Retinal pigment epithelial cell (primary cell): Measurements from ENCODE around the gene GALNS.
"Not testable (repeated sequence)": the region's sequence is repeated elsewhere in the genome, so short reads cannot be mapped to it uniquely, and the experiment has no call there.

Source experiments
- DNase-seq: peaks from one replicate; pipeline ENCODE4 v3.0.0-alpha.2; 2010; ENCODE audit warnings: low read depth
- H3K4me3 ChIP-seq: 2 replicates; pipeline ENCODE4 v1.5.1; 2011; ENCODE audit warnings: mild to moderate bottlenecking, low read length, control low read depth, moderate library complexity
- CTCF ChIP-seq: conservative IDR thresholded peaks from 2 replicates; pipeline ENCODE4 v1.5.1; 2011; ENCODE audit warnings: low read depth, low read length, control low read depth, inconsistent platforms

The GALNS gene

GRCh38 chr16:88894681-88895300 lies 38.0 kb upstream of the GALNS start:
- DNase-seq: no peak
- no peak for TF ChIP-seq CTCF
- H3K4me3 ChIP-seq: no peak overlapping the region

- DNase-seq, H3K4me3 ChIP-seq: not testable (repeated sequence)
These were observed 37.5 kb upstream of the GALNS start for GRCh38 chr16:88894266-88894665.

- H3K4me3 ChIP-seq: no peak overlapping the region
- no peak for TF ChIP-seq CTCF
- DNase-seq: no peak
These were observed 36.6 kb upstream of the GALNS start for GRCh38 chr16:88893127-88893968.

DNA sequence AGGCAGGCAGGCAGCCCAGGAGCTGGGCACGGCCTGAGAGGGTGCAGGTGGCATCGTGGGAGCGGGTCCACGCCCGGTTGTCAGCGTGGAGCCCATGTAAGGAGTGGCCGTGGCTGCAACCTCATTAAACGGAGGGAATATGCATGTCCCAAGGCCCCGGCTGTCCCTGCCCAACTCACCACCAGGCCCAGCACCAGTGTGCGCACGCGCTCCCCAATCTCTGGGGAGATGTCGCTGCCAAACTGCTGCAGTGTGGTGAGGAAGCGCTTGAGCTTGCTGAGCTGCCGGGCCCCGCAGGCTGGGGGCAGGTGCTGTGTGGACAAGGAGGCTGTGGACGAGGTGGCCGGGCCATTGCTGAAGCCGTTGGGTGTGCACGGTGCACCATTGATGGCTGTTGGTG lies 35.3 kb upstream of the GALNS start:
- no peak overlapping the region for H3K4me3 ChIP-seq
- TF ChIP-seq CTCF: no peak
- no peak for DNase-seq

GRCh38 chr16:88891083-88891482 lies 34.3 kb upstream of the GALNS start:
- TF ChIP-seq CTCF: no peak
- DNase-seq: no peak

DNA sequence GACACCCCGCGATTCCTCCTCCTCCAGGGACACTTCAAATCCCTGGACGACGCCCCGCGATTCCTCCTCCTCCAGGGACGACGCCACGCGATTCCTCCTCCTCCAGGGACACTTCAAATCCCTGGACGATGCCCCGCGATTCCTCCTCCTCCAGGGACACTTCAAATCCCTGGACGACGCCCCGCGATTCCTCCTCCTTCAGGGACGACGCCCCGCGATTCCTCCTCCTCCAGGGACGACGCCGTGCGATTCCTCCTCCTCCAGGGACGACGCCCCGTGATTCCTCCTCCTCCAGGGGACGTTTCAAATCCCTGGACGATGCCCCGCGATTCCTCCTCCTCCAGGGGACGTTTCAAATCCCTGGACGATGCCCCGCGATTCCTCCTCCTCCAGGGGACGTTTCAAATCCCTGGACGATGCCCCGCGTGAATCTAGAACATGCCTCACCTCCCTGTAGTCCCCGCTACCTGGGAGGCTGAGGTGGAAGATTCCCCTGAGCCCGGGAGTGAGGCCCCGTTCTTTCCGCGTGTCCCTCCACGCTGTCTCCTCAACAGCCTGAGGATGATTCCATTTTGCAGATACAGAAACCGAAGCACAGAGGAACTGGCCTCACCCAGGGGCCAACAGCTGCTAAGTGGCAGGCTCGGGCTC lies 33.1 kb upstream of the GALNS start:
- H3K4me3 ChIP-seq, DNase-seq: not testable (repeated sequence)

More at GRCh38 chr16:88891083-88891482, 34.3 kb upstream of the GALNS start:
- no peak overlapping the region for H3K4me3 ChIP-seq

DNA sequence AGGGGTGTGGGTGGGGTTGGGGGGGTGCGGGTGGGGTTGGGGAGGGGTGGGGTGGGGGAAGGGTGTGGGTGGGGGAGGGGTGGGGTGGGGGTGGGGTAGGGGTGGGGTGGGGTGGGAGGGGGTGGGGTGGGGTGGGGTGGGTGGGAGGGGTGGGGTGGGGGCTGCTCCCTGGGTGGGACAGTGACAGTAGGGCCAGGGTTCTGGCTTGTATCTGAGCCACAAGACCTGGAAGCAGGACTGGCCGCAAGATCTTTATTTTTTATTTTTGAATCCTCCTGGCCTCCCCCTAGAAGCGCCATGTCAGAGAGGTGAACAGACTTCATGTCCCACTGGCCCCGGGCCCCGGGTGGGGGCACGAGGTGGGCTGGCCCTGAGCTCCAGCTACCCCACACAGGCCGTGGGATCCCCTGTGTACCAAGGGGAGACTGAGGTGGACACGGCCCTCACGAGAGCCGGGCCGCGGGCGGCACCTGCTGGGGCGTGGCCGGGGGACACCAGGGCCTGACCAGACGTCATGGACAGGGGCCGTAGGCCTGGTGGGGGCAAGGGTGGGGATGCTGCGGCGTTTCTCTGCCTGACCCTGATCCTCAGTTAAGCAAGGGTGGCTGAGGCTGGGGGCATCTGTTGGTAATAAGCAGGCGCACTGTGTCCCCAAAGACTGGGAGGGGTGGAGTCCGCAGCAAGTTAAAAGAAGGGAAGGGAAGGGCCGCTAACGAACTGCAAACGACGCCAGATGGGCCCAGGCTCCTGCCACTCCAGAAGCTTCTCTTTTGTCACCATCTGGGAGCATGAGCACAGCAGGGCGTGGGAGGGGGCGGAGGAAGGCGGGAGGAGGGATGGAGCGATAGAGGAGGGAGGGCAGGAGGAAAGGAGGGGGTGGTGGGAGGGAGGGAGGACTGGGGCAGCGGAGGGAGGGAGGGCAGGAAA lies 32.0 kb upstream of the GALNS start:
- no peak for DNase-seq
- TF ChIP-seq CTCF: no peak
- no peak overlapping the region for H3K4me3 ChIP-seq
